Fibroblast of lung (primary cell): ENCODE results near the gene WDR64. TPM values are rescaled to one million over a fixed set of nuclear protein-coding genes. Genes with fewer than 3 reads are reported as not detected.

ENCODE experiments used
- DNase-seq, 2 donors: peaks; one replicate each; pipeline versions ENCODE4 v3.0.0 to v3.0.0-alpha.2; 2010; ENCODE audit warnings: low read depth in 2 of 2
- H2AFZ ChIP-seq: 2 replicates; pipeline ENCODE4 v1.5.1; 2012; ENCODE audit warnings: low read length, control low read depth, inconsistent platforms
- H3K27ac ChIP-seq: 2 replicates; pipeline ENCODE4 v1.5.1; 2011; ENCODE audit warnings: low read length, control low read depth; ENCODE audit not compliant: insufficient read depth
- H3K27me3 ChIP-seq: 2 replicates; pipeline ENCODE4 v1.5.1; 2011; ENCODE audit warnings: mild to moderate bottlenecking, low read length; ENCODE audit not compliant: control insufficient read depth, insufficient read depth
- H3K36me3 ChIP-seq: 2 replicates; pipeline ENCODE4 v1.5.1; 2011; ENCODE audit warnings: low read length; ENCODE audit not compliant: control insufficient read depth, insufficient read depth
- H3K4me1 ChIP-seq: 2 replicates; pipeline ENCODE4 v1.5.1; 2011; ENCODE audit warnings: low read length; ENCODE audit not compliant: control insufficient read depth, insufficient read depth; ENCODE audit errors: extremely low read depth
- H3K4me2 ChIP-seq: 2 replicates; pipeline ENCODE4 v1.5.1; 2011; ENCODE audit warnings: low read length, control low read depth; ENCODE audit not compliant: insufficient read depth; ENCODE audit errors: extremely low read depth
- H3K4me3 ChIP-seq, 4 experiments: fragments of 200-600 bp in 1 of 4; sonication (generic) in 1 of 4; replicated peaks in 1 of 4; 2 replicates each; pipeline ENCODE4 v1.5.1; 2011 to 2016; ENCODE audit warnings: low read length in 4 of 4, low read depth in 3 of 4, mild to moderate bottlenecking in 3 of 4, control low read depth in 2 of 4, inconsistent platforms in 1 of 4, mixed read lengths in 1 of 4; ENCODE audit not compliant: insufficient read depth in 1 of 4; ENCODE audit errors: control extremely low read depth in 1 of 4
- H3K79me2 ChIP-seq: 2 replicates; pipeline ENCODE4 v1.5.1; 2012; ENCODE audit warnings: mild to moderate bottlenecking, low read length, inconsistent platforms; ENCODE audit not compliant: control insufficient read depth, insufficient read depth
- H3K9ac ChIP-seq: 2 replicates; pipeline ENCODE4 v1.5.1; 2011; ENCODE audit warnings: mild to moderate bottlenecking, low read length, control low read depth; ENCODE audit not compliant: insufficient read depth
- H3K9me3 ChIP-seq: 2 replicates; pipeline ENCODE4 v1.5.1; 2012; ENCODE audit warnings: low read depth, low read length; ENCODE audit not compliant: control insufficient read depth, insufficient read depth
- H4K20me1 ChIP-seq: 2 replicates; pipeline ENCODE4 v1.5.1; 2011; ENCODE audit warnings: low read length; ENCODE audit not compliant: control insufficient read depth, insufficient read depth; ENCODE audit errors: extremely low read depth
- CTCF ChIP-seq, 2 donors: IDR thresholded peaks in 1 of 2; conservative IDR thresholded peaks in 1 of 2; 1 replicate in 1 of 2; 2 replicates in 1 of 2; pipeline ENCODE4 v1.5.1; 2011 to 2012; ENCODE audit warnings: low read length in 2 of 2, control low read depth in 1 of 2, inconsistent platforms in 1 of 2, low read depth in 1 of 2, mild to moderate bottlenecking in 1 of 2
- EZH2 ChIP-seq: IDR thresholded peaks from 2 replicates; pipeline ENCODE4 v1.5.1; 2012; ENCODE audit warnings: low read length, control low read depth, mild to moderate bottlenecking; ENCODE audit errors: missing control alignments
- polyA plus RNA-seq, 2 donors: library from polyadenylated mRNA; depleted of rRNA in 1 of 2; stranded (reverse) in 1 of 2; unstranded in 1 of 2; fragments of >200 nt; gene quantifications; 2 replicates each; pipeline ENCODE4 v1.2.1, GENCODE V29; 2011 to 2012; ENCODE audit warnings: missing spikeins in 1 of 2
- total RNA-seq: library from RNA; depleted of rRNA; stranded (reverse); fragments of >200 nt; gene quantifications from 2 replicates; pipeline ENCODE4 v1.2.1, GENCODE V29; 2014

WDR64 gene
- total and polyA plus RNA-seq, 2 donors (not counting 1 experiment from before 2014, with no cell fraction given): not detected

- Histone ChIP-seq H3K9me3 (no peaks in the 10 kb centered on the region), H3K4me2 (peak overlapping the region; percentile 85), H3K4me1 (peaks cover 3% of the 10 kb centered on the region), H3K27me3 (no peaks in the 10 kb centered on the region), H4K20me1 (no peaks in the 10 kb centered on the region), H3K79me2 (peaks cover 19% of the 10 kb centered on the region), H3K27ac (peak overlapping the region; percentile 41), H3K9ac (peak overlapping the region; percentile 13), H3K36me3 (peaks cover 8% of the 10 kb centered on the region), H3K4me3 (peak overlapping the region; percentile 84 to 99 (median 94)), H2AFZ (peak overlapping the region; percentile 34)
- DNase-seq: peak; percentile 22 to 36
- no peak for TF ChIP-seq EZH2
- TF ChIP-seq CTCF (conservative IDR thresholded peaks at IDR 0.05 in 1 of 2, IDR thresholded peaks at IDR 0.05 in 1 of 2; ENCODE audit: low read depth in 1 of 2, low read length in 2 of 2): no peak
Measured at GRCh38 chr1:241638909-241639622, 13.0 kb upstream of the WDR64 start.

GRCh38 chr1:241639623-241640148 is 12.4 kb upstream of the WDR64 start:
- Histone ChIP-seq H3K4me3 (peak overlapping the region; percentile 84 to 99 (median 94)), H3K4me1 (peaks cover 3% of the 10 kb centered on the region), H3K27me3 (no peaks in the 10 kb centered on the region), H3K36me3 (peaks cover 6% of the 10 kb centered on the region), H3K79me2 (peaks cover 19% of the 10 kb centered on the region), H3K9ac (peak overlapping the region; percentile 80), H3K27ac (peak overlapping the region; percentile 69), H3K4me2 (peak overlapping the region; percentile 85), H4K20me1 (no peaks in the 10 kb centered on the region), H3K9me3 (no peaks in the 10 kb centered on the region), H2AFZ (peak overlapping the region; percentile 98)
- TF ChIP-seq CTCF (conservative IDR thresholded peaks at IDR 0.05 in 1 of 2, IDR thresholded peaks at IDR 0.05 in 1 of 2; ENCODE audit: low read depth in 1 of 2, low read length in 2 of 2) (no peak), EZH2 (no peak)
- DNase-seq: peak; percentile 29 to 41

DNA sequence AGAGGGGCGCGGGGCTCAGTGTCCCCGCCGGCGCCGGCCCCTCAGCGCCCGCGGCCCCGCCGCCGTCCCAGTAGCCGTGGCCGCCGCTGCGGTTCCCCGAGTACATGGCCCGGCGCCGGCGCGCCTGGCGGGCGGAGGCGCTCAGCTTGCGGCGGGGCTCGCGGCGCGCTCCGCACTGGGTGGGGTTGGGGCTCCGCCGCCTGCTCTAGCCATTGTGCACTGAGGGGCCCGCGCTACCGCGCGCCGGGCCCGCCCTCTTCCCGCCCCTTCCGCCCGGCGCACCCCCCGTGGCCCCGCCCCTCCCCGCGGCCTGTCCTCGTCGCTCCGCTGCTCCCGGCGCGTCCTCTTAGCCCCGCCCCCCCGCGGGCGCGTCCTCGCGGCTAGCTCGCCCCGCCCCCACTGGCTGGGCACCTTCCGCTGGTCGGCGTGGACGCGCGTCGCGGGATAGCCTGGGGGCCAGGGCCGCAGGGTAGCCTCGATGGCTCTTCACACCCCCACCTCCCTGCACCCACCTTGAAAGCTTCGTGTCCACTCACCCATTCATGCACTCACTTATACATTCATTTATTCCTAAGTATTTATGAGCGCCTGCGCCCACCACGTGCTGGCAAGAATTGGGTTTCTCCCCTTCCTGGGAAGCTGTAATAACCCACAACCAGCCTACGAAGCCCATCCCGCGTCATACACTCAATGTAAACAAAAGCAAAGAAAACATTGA is 11.8 kb upstream of the WDR64 start, which contains the start of the genes CHML and OPN3:
Gene CHML, minus strand, starts transcription at position 221 of the 718 bp plus-strand sequence. CDS start 4,603 bp downstream, outside the sequence.
Gene OPN3, minus strand, starts transcription at position 221 of the 718 bp plus-strand sequence. Its CDS starts 115 bp downstream, at position 106.
- Histone ChIP-seq H3K27me3 (no peaks in the 10 kb centered on the region), H3K4me3 (peak within 1 kb of the TSS; percentile 84 to 99 (median 94)), H3K4me1 (peaks cover 3% of the 10 kb centered on the region), H3K4me2 (peak within 1 kb of the TSS; percentile 85), H3K36me3 (peaks cover 3% of the 10 kb centered on the region), H4K20me1 (no peaks in the 10 kb centered on the region), H2AFZ (peak within 1 kb of the TSS; percentile 98), H3K9ac (peak within 1 kb of the TSS; percentile 80), H3K9me3 (no peaks in the 10 kb centered on the region), H3K79me2 (peaks cover 19% of the 10 kb centered on the region), H3K27ac (peak within 1 kb of the TSS; percentile 69)
- DNase-seq: peak; percentile 83 to 88
- no peak for TF ChIP-seq EZH2
- no peak for TF ChIP-seq CTCF (conservative IDR thresholded peaks at IDR 0.05 in 1 of 2, IDR thresholded peaks at IDR 0.05 in 1 of 2; ENCODE audit: low read depth in 1 of 2, low read length in 2 of 2)
